BLaER1 (cell line): ENCODE results near the gene UBE2G1.
"Not testable (repeated sequence)": the region's sequence is repeated elsewhere in the genome, so short reads cannot be mapped to it uniquely, and the experiment has no call there.

Source experiments
- H3K27ac ChIP-seq: shearing (Covaris generic); formaldehyde crosslinking; 2 replicates; pipeline ENCODE4 v1.8.1; 2022
- H3K27me3 ChIP-seq: shearing (Covaris generic); formaldehyde crosslinking; 2 replicates; pipeline ENCODE4 v1.8.1; 2022
- H3K36me3 ChIP-seq: shearing (Covaris generic); formaldehyde crosslinking; 2 replicates; pipeline ENCODE4 v1.8.1; 2022
- H3K4me1 ChIP-seq: shearing (Covaris generic); formaldehyde crosslinking; 2 replicates; pipeline ENCODE4 v1.8.1; 2022
- H3K4me2 ChIP-seq: shearing (Covaris generic); formaldehyde crosslinking; 2 replicates; pipeline ENCODE4 v1.8.1; 2022
- H3K4me3 ChIP-seq: shearing (Covaris generic); formaldehyde crosslinking; 2 replicates; pipeline ENCODE4 v1.8.1; 2022
- H3K9ac ChIP-seq: shearing (Covaris generic); formaldehyde crosslinking; 2 replicates; pipeline ENCODE4 v1.8.1; 2022
- H3K9me3 ChIP-seq: shearing (Covaris generic); formaldehyde crosslinking; 2 replicates; pipeline ENCODE4 v1.8.1; 2022
- H4K20me1 ChIP-seq: shearing (Covaris generic); formaldehyde crosslinking; 2 replicates; pipeline ENCODE4 v1.8.1; 2022
- Cebpa-rat ChIP-seq: shearing (Covaris generic); IDR thresholded peaks from 2 replicates; pipeline ENCODE4 v1.8.1; 2022

Gene UBE2G1

DNA sequence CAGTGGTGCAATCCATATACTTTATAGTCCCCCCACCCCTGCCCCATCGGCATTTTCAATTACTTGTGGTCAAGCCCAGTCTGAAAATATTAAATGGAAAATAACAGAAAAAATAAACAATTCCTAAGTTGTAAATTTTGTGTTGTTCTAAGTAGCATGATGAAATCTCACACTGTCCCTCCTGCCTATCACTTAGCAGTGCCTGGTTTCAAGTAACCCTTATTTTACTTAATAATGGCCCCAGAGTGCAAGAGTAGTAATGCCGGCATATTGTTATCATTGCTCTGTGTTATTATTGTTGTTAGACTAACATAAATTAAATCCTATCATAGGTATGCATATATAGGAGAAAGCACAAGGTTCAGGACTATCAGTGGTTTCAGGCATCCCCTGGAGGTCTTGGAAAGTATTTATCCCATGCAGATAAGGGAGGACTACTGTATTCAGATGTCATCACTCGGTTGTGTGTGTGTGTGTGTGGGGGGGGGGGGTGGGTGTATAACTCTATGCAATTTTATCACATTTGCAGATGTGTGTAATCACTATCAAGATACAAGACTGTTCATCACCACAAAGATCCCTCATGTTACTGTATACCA, 9.3 kb downstream of the UBE2G1 start:
- Histone ChIP-seq H3K4me1 (peaks cover 19% of the 10 kb centered on the region), H3K9me3 (no peaks in the 10 kb centered on the region), H3K27me3 (no peaks in the 10 kb centered on the region), H3K4me2 (no peak overlapping the region), H3K36me3 (peaks cover 22% of the 10 kb centered on the region), H3K27ac (no peak overlapping the region), H4K20me1 (peaks cover 100% of the 10 kb centered on the region), H3K4me3 (no peak overlapping the region), H3K9ac (no peak overlapping the region)
- no peak for TF ChIP-seq Cebpa-rat

DNA sequence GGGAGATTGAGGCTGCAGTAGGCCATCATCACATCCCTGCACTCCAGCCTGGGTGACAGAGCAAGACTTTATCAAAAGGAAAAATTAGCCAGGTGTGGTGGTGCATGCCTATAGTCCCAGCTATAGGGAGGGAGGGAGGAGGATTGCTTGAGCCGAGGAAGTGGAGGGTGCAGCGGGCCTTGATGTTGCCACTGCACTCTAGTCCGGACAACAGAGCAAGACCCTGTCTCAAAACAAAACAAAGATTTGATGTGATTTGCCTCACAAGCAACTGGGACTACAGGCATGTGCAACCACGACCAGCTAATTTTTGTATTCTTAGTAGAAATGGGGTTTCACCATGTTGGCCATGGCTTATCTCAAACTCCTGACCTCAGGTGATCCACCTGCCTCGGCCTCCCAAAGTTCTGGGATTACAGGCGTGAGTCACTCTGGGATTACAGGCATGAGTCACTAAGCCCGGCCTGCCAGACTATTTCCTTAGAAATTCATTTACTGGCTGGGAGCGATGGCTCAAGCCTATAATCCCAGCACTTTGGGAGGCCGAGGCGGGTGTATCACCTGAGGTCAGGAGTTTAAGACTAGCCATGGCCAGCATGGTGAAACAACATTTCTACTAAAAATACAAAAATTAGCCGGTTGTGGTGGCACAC, 11.5 kb downstream of the UBE2G1 start:
- Histone ChIP-seq H3K27me3 (no peaks in the 10 kb centered on the region), H3K4me2 (peak overlapping the region; percentile 44)

GRCh38 chr17:4354206-4354605, 12.3 kb downstream of the UBE2G1 start:
- no peaks in the 10 kb centered on the region for H3K9me3 ChIP-seq
- H3K4me1 ChIP-seq, result peaks cover 46% of the 10 kb centered on the region
- H4K20me1 ChIP-seq, result peaks cover 100% of the 10 kb centered on the region
- H3K4me2 ChIP-seq, result peak overlapping the region; percentile 44
- no peak overlapping the region for H3K4me3 ChIP-seq
- H3K36me3 ChIP-seq, result peaks cover 11% of the 10 kb centered on the region; the same call in 1 of the 2 replicates
- no peak overlapping the region for H3K27ac ChIP-seq
- TF ChIP-seq Cebpa-rat, result no peak
- no peaks in the 10 kb centered on the region for H3K27me3 ChIP-seq
- 0 out of 2 replicates have a peak overlapping the region, but pooled peaks have one; percentile 23 for H3K9ac ChIP-seq

More for the DNA sequence above, 11.5 kb downstream of the UBE2G1 start:
- H3K9me3 ChIP-seq, result no peaks in the 10 kb centered on the region
- H3K9ac ChIP-seq, result 0 out of 2 replicates have a peak overlapping the region, but pooled peaks have one; percentile 23
- peaks cover 100% of the 10 kb centered on the region for H4K20me1 ChIP-seq
- TF ChIP-seq Cebpa-rat, result no peak
- H3K27ac ChIP-seq, result no peak overlapping the region
- H3K4me3 ChIP-seq, result no peak overlapping the region
- peaks cover 8% of the 10 kb centered on the region; the same call in 1 of the 2 replicates for H3K36me3 ChIP-seq
- H3K4me1 ChIP-seq, result peaks cover 39% of the 10 kb centered on the region

- Histone ChIP-seq H4K20me1 (peaks cover 100% of the 10 kb centered on the region), H3K36me3 (peaks cover 16% of the 10 kb centered on the region; the same call in 1 of the 2 replicates), H3K4me2 (peak overlapping the region; percentile 8; the same call in 1 of the 2 replicates), H3K4me1 (peaks cover 46% of the 10 kb centered on the region)
- H3K27me3 ChIP-seq, H3K9me3 ChIP-seq, H3K27ac ChIP-seq, H3K4me3 ChIP-seq, H3K9ac ChIP-seq: not testable (repeated sequence)
Observed at GRCh38 chr17:4350214-4350613, 16.3 kb downstream of the UBE2G1 start.

GRCh38 chr17:4345581-4346252, 20.8 kb downstream of the UBE2G1 start:
- Histone ChIP-seq H3K4me2 (no peak overlapping the region), H4K20me1 (peaks cover 100% of the 10 kb centered on the region), H3K27ac (no peak overlapping the region), H3K4me3 (no peak overlapping the region), H3K27me3 (no peaks in the 10 kb centered on the region), H3K36me3 (peaks cover 31% of the 10 kb centered on the region; the same call in 1 of the 2 replicates), H3K9me3 (no peaks in the 10 kb centered on the region), H3K4me1 (peaks cover 25% of the 10 kb centered on the region), H3K9ac (no peak overlapping the region)
- TF ChIP-seq Cebpa-rat, result no peak

- H3K4me1 ChIP-seq, result peaks cover 24% of the 10 kb centered on the region
- no peak overlapping the region for H3K4me3 ChIP-seq
- H3K36me3 ChIP-seq, result peaks cover 35% of the 10 kb centered on the region; the same call in 1 of the 2 replicates
- H3K4me2 ChIP-seq, result no peak overlapping the region
- H3K27ac ChIP-seq, result no peak overlapping the region
- no peak overlapping the region for H3K9ac ChIP-seq
- no peaks in the 10 kb centered on the region for H3K27me3 ChIP-seq
- H3K9me3 ChIP-seq, result no peaks in the 10 kb centered on the region
- H4K20me1 ChIP-seq, result peaks cover 100% of the 10 kb centered on the region
- TF ChIP-seq Cebpa-rat, result no peak
Observed at GRCh38 chr17:4344926-4345325, 21.5 kb downstream of the UBE2G1 start.

- Histone ChIP-seq H3K27ac (no peak overlapping the region), H3K9ac (no peak overlapping the region), H3K4me1 (peaks cover 22% of the 10 kb centered on the region), H4K20me1 (peaks cover 100% of the 10 kb centered on the region), H3K27me3 (no peaks in the 10 kb centered on the region), H3K36me3 (peaks cover 32% of the 10 kb centered on the region; the same call in 1 of the 2 replicates), H3K4me2 (no peak overlapping the region), H3K9me3 (no peaks in the 10 kb centered on the region), H3K4me3 (no peak overlapping the region)
- no peak for TF ChIP-seq Cebpa-rat
Observed at GRCh38 chr17:4342535-4342934, 23.9 kb downstream of the UBE2G1 start.

GRCh38 chr17:4341616-4341977, 24.9 kb downstream of the UBE2G1 start:
- Histone ChIP-seq H3K27ac (no peak overlapping the region), H3K4me1 (peaks cover 22% of the 10 kb centered on the region), H4K20me1 (peaks cover 100% of the 10 kb centered on the region), H3K27me3 (no peaks in the 10 kb centered on the region), H3K4me3 (no peak overlapping the region), H3K4me2 (no peak overlapping the region), H3K9me3 (no peaks in the 10 kb centered on the region), H3K36me3 (peaks cover 32% of the 10 kb centered on the region; the same call in 1 of the 2 replicates), H3K9ac (no peak overlapping the region)
- TF ChIP-seq Cebpa-rat, result no peak

DNA sequence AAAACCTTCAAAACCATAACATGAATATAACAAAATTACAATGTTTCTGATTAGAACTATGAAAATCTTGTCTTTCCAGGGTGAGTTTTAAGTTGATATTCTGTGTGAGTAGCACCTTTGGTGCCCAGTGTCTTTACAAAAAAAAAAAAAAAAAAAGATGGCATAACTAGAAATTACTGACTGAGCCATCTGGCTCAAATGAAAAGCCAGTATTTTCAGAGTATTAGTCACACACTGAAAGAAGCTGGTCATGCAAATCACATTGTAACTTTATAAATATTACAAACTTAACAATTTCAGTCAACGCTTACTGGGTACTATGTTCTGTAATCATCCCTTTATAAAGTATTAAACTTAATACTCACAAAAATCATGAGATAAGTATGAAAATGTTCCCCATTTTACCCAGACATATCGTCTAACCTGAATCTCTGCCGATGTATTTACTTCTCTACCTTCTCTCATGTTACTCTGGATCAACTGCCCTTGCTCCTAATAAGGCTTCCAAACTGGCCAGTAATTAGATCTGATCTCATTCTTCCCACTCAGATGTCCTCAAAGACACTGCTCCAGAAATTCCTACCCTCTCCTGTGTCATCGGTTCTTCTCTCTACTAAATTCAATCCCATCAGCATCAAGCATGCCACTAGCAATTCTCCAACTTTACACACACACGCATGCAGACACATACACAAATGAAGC, 25.4 kb downstream of the UBE2G1 start:
- Histone ChIP-seq H3K4me2 (no peak overlapping the region), H3K4me3 (no peak overlapping the region), H3K4me1 (peaks cover 19% of the 10 kb centered on the region), H3K9ac (no peak overlapping the region), H3K36me3 (peaks cover 32% of the 10 kb centered on the region; the same call in 1 of the 2 replicates), H3K27me3 (no peaks in the 10 kb centered on the region), H3K9me3 (no peaks in the 10 kb centered on the region), H4K20me1 (peaks cover 100% of the 10 kb centered on the region), H3K27ac (no peak overlapping the region)
- TF ChIP-seq Cebpa-rat, result no peak
